ENCODE data around the gene ACADVL.

DNA sequence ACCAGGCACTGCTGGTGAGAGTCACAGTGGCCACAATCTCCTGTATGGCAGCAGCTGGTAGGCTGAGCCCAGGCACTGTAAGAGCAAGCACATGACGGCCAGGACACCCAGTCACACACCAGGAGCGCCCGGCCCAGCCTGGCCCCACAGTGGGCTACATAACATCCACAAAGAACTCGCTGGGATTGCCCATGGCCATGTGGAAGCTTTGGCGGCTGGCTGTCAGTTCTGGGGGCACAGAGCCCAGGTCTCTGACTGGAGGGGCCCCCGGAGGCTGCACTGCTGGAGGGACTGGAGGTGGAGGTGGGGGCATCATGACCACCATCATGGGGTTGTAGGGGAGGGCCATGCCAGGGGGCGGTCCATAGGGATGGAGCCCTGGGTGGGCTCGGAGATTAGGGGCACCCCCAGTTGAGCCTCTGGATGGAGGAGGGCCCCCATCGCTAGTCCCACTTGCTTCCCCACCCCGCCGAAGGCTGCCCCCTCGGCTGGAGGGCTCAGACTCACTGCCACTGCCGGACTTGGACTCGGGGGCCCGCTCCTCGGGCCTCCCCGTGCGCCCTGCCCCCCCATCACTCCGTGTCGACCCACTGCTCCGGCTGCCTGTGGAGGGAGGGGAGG is 6.1 kb downstream of the ACADVL start:
- no peak for TF ChIP-seq EZH2 (IDR thresholded peaks at IDR 0.05)
- TF ChIP-seq FOXP2 (optimal IDR thresholded peaks at IDR 0.05; ENCODE audit: control extremely low read depth, extremely low read length, insufficient read depth) = no peak
